T-helper 22 cell (primary cell): ENCODE results near the gene TYW1B.
"Not testable (repeated sequence)": the region's sequence is repeated elsewhere in the genome, so short reads cannot be mapped to it uniquely, and the experiment has no call there.

Experiments
- DNase-seq: peaks from one replicate; pipeline ENCODE4 v3.0.0-alpha.2; 2020; ENCODE audit warnings: low read depth

TYW1B gene

GRCh38 chr7:72625721-72626423, 202.1 kb downstream of the TYW1B start:
- DNase-seq, result not testable (repeated sequence)

GRCh38 chr7:72622532-72622931, 205.5 kb downstream of the TYW1B start:
- no peak for DNase-seq

GRCh38 chr7:72621761-72622187, 206.2 kb downstream of the TYW1B start:
- not testable (repeated sequence) for DNase-seq

GRCh38 chr7:72620923-72621322, 207.1 kb downstream of the TYW1B start:
- DNase-seq, result not testable (repeated sequence)

- DNase-seq, result not testable (repeated sequence)
These were observed 209.4 kb downstream of the TYW1B start for GRCh38 chr7:72618435-72619180.

DNA sequence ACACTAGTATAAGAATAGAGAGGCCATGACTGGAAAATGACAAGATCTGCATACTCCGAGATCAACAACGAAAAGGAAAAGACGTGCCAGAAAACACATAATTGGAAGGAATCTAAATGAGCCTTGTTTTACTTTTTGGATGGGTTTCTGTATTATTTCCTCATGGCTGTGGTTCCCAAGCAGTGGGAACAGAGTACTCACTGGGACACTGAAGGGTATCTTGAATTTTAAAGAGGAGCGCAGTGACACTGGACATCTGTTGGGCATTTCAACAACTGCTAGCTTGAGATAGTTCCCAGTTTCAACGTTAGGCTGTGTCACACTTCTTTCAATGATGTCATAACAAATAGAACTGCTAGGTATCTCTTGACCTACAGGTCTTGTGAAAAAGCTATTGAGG, 218.2 kb downstream of the TYW1B start:
- DNase-seq, result not testable (repeated sequence)

DNA sequence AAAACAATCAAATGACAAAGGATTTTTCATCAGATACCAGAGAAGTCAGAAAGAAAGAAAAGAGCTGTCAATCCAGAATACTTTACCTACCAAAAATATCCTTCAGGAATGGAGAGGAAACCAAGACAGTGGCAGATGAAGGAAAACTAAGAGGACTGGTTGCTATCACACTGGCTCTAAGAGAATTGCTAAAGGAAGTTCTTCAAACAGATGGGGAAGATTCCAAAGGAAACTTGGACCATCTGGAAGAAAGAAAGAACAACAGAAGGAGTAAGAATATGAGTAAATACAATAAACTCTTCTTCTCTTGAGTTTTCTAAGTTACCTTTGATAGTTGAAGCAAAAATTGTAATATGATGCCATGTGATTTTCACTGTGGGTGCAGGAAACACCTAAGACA, 220.0 kb downstream of the TYW1B start:
- DNase-seq, result not testable (repeated sequence)

DNA sequence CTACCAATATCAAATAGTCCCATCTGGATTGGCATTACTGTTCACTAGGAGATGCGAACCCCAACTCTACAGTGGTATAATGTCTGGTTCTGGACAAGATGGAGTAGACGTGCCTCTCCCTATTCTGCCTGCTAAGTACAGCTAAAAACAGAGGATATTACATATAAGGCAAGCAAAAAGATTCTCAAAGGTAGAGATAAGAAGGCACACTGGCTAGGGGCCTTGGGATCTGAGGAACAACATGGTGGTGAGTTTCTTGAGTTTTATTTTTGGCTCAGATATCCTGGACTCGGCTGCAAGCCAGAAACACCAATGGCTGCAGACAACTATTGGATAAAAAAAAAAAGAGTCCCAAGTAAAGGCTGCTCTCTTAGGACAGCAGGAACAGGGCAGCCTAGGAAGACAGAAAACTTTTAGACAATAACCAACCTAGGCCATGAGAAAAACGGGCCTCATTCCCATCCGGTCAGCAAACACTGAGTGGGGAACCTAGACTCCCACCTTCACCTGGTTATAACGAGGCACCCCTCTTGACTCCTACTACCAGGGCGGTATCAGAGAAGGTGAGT, 222.1 kb downstream of the TYW1B start:
- not testable (repeated sequence) for DNase-seq

DNA sequence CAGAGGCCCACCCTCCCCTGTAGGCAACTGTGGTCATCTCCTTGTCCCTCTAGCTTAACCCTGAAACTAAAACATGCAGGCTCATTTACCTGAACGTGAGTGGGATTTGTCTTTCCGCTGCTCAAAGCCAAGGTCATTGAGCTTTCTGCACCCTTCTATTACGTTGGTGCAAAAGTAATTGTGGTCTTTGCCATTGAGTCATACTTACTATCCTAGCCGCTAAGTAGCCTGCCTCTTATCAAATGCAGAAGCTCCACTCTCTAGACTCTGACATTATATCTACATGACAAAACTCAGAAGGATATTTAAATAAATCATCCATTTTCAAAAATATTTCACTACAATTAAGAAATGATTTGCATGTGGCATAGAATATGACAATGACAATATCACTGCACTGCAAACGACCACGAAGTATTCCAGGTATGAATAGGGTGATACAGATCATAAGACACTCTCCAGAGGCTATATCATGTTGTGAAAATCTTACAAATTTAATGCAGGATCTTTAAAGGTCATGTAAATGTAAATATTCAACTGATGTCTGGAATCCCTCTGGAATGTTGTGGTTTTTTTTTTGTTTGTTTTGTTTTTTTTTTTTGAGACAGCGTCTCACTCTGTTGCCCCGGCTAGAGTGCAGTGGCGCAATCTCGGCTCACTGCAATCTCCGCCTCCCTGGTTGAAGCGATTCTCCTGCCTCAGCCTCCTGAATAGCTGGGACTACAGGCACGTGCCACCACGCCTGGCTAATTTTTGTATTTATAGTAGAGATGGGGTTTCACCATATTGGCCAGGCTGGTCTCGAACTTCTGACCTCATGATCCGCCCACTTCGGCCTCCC, 223.0 kb downstream of the TYW1B start:
- DNase-seq, result not testable (repeated sequence)

DNA sequence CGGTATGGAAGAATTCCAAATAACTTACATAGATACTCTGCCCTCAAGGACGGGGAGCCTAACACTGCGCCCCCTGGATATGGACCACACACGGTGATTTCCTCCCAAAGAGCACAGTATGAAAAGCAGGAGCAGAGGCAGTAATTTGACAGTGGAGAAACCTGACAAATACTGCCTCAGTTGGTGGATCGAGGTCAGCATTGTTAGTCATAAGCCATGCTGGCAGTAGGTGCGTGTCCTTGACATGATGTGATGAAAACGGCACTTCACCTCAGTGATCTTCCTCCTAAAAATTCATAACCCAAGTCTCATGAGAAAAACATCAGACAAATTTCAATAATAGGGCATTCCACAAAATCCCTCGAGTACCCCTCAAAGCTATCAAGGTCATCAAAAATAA, 224.5 kb downstream of the TYW1B start:
- not testable (repeated sequence) for DNase-seq

- DNase-seq, result no peak
These were observed 224.9 kb downstream of the TYW1B start for GRCh38 chr7:72603073-72603472.

- DNase-seq, result not testable (repeated sequence)
These were observed 226.3 kb downstream of the TYW1B start for GRCh38 chr7:72601683-72602082.

GRCh38 chr7:72590023-72590422, 238.0 kb downstream of the TYW1B start:
- not testable (repeated sequence) for DNase-seq

DNA sequence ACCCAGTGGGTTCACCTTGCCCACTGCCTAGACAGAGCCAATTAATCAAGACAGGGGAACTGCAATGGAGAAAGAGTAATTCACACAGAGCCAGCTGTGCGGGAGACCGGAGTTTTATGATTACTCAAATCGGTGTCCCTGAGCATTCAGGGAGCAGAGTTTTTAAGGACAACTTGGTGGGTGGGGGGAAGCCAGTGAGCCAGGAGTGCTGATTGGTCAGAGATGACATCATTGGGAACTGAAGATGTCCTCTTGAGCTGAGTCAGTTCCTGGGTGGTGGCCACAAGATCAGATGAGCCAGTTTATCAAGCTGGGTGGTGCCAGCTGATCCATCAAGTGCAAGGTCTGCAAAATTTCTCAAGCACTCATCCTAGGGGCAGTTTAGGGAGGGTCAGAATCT, 240.7 kb downstream of the TYW1B start:
- DNase-seq, result not testable (repeated sequence)

GRCh38 chr7:72584576-72584975, 243.4 kb downstream of the TYW1B start:
- not testable (repeated sequence) for DNase-seq

GRCh38 chr7:72583620-72584361, 244.2 kb downstream of the TYW1B start:
- not testable (repeated sequence) for DNase-seq

DNA sequence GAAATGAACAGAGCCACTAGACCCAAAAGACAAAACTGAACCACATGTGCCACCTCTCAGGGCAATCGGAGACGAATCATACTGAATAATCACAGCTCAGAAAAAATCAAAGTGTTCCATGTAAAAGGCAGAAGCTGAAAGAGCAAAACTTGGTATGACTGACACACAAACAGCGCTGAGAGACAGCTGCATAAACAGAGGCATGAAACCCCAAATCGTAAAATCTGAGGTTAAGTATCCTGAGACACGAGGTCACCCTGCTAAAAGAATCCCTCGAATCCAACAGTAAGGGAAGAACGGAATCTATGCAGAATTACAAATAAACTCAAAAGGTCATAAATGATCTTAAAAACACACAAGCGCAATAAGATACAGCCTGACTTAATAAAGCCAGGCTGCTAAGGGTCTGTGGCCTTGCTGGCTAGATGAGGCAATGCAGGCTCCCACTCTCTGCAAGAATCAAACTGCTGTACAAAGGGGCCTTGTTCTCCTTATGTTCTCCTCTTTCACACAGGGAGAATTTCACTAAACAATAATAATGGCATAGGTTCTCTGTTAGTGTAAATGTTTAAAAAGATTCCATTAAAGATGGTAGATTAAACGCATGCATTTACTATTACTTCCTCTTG, 247.7 kb downstream of the TYW1B start:
- DNase-seq, result not testable (repeated sequence)

GRCh38 chr7:72577107-72577506, 250.9 kb downstream of the TYW1B start:
- DNase-seq, result no peak

DNA sequence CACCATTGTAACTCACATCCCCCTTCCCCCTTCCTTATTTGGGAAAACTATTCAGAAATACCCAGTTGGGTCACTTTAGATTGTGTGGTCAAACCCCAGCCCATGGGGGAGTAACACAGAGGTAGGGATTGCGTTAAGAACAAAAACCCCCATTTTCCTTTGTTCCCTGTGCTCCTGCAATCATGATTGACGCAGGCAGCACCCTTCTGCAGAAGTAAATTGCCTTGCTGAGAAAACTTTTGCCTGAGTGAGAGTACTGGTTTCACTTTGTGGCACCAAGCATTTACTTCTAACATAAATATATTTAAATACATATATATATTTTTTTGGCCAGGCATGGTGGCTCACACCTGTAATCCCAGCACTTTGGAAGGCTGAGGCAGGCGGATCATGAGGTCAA, 266.0 kb downstream of the TYW1B start:
- not testable (repeated sequence) for DNase-seq

GRCh38 chr7:72559546-72559945, 268.5 kb downstream of the TYW1B start:
- not testable (repeated sequence) for DNase-seq

DNA sequence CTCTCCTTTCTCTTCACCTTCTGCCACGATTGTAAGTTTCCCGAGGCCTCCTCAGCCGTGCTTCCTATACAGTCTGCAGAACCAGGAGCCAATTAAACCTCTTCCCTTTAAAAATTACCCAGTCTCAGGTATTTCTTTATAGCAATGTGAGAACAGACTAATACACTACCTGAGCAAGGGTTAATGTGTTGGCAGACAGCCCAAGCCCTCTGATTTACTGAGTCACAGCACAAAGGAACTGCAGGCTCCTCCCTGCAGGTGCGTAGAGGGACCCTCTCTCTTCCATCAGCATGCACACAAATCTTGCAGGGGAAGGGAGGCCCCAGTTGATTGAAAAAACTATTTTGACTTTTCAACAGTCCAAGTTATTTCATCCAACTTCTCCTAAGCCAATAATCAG, 271.3 kb downstream of the TYW1B start:
- DNase-seq, result not testable (repeated sequence)
